Measurements from ENCODE around the gene LCLAT1.

The LCLAT1 gene

GRCh38 chr2:30677231-30677630, 230.2 kb downstream of the LCLAT1 start:
- DNase-seq (ENCODE audit: low read depth): no peak

- no peak for DNase-seq (ENCODE audit: low read depth)
Measured at GRCh38 chr2:30677861-30678385, 230.9 kb downstream of the LCLAT1 start.

- no peak for DNase-seq (ENCODE audit: low read depth)
Measured at GRCh38 chr2:30678410-30679137, 231.5 kb downstream of the LCLAT1 start.

- no peak for DNase-seq (ENCODE audit: low read depth)
Measured at GRCh38 chr2:30679426-30680088, 232.5 kb downstream of the LCLAT1 start.

GRCh38 chr2:30680121-30680520, 233.1 kb downstream of the LCLAT1 start:
- no peak for DNase-seq (ENCODE audit: low read depth)

GRCh38 chr2:30681022-30681421, 234.0 kb downstream of the LCLAT1 start:
- no peak for DNase-seq (ENCODE audit: low read depth)

- DNase-seq (ENCODE audit: low read depth): no peak
Measured at GRCh38 chr2:30683236-30683956, 236.3 kb downstream of the LCLAT1 start.

GRCh38 chr2:30684026-30684425, 237.0 kb downstream of the LCLAT1 start:
- no peak for DNase-seq (ENCODE audit: low read depth)

GRCh38 chr2:30684516-30684915, 237.5 kb downstream of the LCLAT1 start:
- DNase-seq (ENCODE audit: low read depth): no peak

- no peak for DNase-seq (ENCODE audit: low read depth)
Measured at GRCh38 chr2:30684996-30685395, 237.9 kb downstream of the LCLAT1 start.

- DNase-seq (ENCODE audit: low read depth): no peak
Measured at GRCh38 chr2:30686000-30686399, 239.0 kb downstream of the LCLAT1 start.

- no peak for DNase-seq (ENCODE audit: low read depth)
Measured at GRCh38 chr2:30686669-30687068, 239.6 kb downstream of the LCLAT1 start.

GRCh38 chr2:30688956-30689401, 241.9 kb downstream of the LCLAT1 start:
- DNase-seq (ENCODE audit: low read depth): no peak

- DNase-seq (ENCODE audit: low read depth): no peak
Measured at GRCh38 chr2:30689496-30690125, 242.6 kb downstream of the LCLAT1 start.

GRCh38 chr2:30690126-30690561, 243.1 kb downstream of the LCLAT1 start:
- DNase-seq (ENCODE audit: low read depth): no peak

- DNase-seq (ENCODE audit: low read depth): no peak
Measured at GRCh38 chr2:30691091-30691947, 244.3 kb downstream of the LCLAT1 start.

- DNase-seq (ENCODE audit: low read depth): no peak
Measured at GRCh38 chr2:30691948-30692828, 245.1 kb downstream of the LCLAT1 start.

GRCh38 chr2:30692829-30693275, 245.8 kb downstream of the LCLAT1 start:
- no peak for DNase-seq (ENCODE audit: low read depth)

All from activated gamma-delta T cell treated with anti-CD3 and anti-CD28 coated beads, Interleukin-2, amount 50 U/mL, for 16 hours (primary cell).